A673 (cell line): ENCODE results near the gene IL1RL1.

ENCODE experiments used
- CTCF ChIP-seq: fragments of 300-800, 200-600 bp; sonication (generic); conservative IDR thresholded peaks from 2 replicates; pipeline ENCODE4 v1.5.1; 2017; ENCODE audit warnings: low read depth, mild to moderate bottlenecking, antibody characterized with exemption, low read length, moderate library complexity, mixed read lengths
- EZH2 ChIP-seq: fragments of 200-600 bp; sonication (generic); IDR thresholded peaks from 2 replicates; pipeline ENCODE4 v1.6.1; 2017; ENCODE audit warnings: borderline replicate concordance, low read depth, mild to moderate bottlenecking, mixed read lengths, antibody characterized with exemption, low read length; ENCODE audit not compliant: poor library complexity, severe bottlenecking

GRCh38 chr2:102302458-102302857 is 8.9 kb upstream of the IL1RL1 start:
- TF ChIP-seq EZH2 = no peak
- TF ChIP-seq CTCF = no peak
